GM19468 (cell line): ENCODE measurements around the gene NLGN2.
A peak's percentile ranks its signal among the peaks of the same experiment; 100 is the strongest.
"Not testable (repeated sequence)": the region's sequence is repeated elsewhere in the genome, so short reads cannot be mapped to it uniquely, and the experiment has no call there.

Source experiments
- ATAC-seq: cut with Tn5 transposase; IDR thresholded peaks from one replicate; pipeline ENCODE4 v1.9.1; 2021; ENCODE audit warnings: mild to moderate bottlenecking, moderate library complexity, moderate number of reproducible peaks; ENCODE audit not compliant: unreplicated experiment; ENCODE audit errors: extremely low read depth

Gene NLGN2

DNA sequence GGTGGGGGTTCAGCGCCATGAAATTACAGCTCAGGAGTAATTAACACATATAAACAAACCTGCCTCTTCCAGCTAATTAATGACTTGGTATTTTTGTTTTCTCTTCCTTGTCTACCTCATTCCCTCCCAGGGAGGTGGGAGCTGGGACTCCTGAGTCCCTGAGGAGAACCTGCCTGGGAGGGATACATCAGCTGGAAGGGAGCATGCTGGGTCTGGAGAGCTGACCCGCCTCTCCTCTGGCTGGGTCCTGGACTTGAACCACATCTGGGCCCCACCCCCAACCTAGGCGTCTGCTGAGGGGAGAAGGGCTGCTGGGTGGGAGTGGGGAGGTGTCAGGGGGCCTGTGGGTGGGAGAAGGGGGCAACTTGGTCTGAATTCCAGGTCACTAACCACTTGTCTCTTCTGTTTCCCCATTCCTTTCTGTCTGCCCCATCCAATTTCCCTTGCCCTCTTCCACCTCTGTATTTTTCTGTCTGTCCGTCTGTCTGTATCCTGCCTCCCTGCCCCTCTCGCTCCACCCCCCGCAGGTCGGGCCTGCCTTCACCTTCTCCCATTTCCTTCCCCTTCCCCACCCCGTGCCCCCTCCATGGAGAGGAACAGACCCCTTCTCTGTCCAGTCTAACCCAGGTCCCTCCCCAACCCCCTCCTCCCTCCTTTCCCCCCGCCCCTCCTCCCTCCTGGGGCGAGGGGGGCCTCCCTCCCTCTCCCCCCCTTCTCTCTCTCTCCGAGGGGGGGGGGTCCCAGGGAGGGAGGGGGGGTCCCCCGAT lies at the start of gene NLGN2:
Gene NLGN2 (plus strand): TSS at position 361 of the 767 bp plus-strand sequence. CDS start 411 bp downstream, outside the sequence.
- ATAC-seq: no peak

DNA sequence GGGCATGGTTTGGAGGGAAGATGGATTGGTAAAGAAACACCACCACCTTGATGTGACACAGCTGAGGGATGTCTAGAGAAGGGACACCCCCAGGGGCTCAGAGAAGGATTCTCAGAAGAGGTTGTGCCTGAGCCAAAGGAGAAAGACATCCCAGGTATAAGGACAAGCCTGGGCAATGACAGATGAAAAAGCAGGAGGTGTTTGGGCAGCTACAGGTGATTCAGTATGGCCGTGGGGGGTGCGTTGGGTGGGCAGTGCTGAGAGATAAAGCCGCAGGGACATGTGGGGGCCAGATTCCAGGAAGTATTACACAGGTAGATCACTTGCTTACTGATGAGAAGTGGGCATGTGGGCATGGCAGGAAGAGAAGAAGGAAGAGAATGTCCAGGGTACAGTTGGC lies 45.7 kb upstream of the NLGN2 start:
- no peak for ATAC-seq

DNA sequence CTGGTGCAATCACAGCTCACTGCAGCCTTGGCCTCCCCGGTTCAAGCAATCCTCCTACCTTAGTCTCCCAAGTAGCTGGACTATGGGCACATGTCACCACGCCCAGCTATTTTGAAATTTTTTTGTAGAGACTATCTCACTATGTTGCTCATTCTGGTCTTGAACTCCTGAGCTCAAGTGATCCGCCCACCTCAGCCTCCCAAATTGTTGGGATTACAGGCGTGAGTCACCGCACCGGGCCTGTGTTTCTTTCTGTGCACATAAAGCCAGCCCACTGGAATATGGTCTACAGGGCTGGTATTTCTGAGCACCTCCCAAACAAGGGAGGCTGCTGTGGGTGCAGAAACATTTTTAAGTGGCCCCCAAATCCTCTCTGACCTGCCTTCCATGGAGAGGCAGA lies 44.3 kb upstream of the NLGN2 start:
- no peak for ATAC-seq

DNA sequence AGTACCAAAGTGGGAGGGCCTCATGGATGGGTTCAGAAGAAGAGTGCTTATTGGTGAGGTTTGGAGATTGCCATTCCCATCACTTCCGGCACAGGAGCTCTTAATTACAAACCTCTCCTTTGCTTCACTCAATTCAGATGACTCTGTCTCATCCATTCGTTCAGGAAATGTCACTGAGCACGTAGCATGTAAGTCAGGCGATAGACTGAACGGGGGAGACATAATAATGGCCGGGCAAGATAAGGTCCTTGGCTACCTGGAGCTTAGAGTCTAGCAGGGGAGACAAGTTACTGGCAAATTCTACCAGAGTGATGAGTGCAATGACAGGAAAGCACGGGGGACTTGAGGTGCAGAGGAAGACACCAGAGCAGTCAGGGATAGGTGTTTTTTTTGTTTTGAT lies 41.7 kb upstream of the NLGN2 start:
- not testable (repeated sequence) for ATAC-seq

GRCh38 chr17:7367083-7367482 lies 40.6 kb upstream of the NLGN2 start:
- ATAC-seq: no peak

DNA sequence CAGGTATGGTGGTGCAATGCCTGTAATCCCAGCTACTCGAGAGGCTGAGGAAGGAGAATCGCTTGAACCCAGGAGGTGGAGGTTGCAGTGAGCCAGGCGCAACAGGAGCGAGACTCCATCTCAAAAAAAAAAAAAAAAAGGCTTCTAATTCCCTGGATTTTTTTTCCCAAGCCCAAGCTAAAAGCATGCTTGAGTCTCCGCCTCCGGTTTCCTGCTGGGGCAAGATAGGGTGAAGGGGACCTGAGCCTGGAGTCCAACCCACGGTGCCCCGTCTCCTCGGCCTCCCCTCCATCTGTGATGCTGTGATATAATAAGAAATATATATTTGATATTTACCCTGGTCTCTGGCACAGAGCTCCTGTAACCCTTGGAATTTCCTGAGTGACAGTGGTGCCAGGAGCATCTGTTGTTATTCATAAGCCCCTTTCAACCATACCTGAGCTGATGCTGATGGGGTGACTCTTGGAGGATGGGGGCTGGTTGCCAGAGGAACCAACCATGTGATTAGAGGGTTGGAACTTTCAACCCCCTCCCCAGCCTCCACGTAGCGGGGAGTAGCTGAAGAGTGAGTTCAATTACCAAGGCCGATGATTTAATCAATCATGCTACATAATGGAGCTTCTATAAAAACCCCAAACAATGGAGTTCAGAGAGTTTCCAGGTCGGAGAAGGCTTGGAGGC lies 39.6 kb upstream of the NLGN2 start:
- ATAC-seq: no peak

DNA sequence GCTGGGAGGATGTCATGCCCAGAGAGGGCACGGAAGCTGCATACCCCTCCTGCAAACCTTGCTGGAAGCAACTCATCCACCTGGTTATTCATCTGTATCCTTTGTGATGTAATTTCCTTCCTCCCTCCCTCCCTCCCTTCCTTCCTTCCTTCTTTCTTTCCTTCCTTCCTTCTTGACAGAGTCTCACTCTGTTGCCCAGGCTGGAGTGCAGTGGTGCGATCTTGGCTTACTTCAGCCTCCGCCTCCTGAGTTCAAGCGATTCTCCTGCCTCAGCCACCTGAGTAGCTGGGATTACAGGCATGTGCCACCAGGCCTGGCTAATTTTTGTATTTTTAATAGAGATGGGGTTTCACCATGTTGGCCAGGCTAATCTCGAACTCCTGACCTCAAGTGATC lies 39.0 kb upstream of the NLGN2 start:
- ATAC-seq: not testable (repeated sequence)

DNA sequence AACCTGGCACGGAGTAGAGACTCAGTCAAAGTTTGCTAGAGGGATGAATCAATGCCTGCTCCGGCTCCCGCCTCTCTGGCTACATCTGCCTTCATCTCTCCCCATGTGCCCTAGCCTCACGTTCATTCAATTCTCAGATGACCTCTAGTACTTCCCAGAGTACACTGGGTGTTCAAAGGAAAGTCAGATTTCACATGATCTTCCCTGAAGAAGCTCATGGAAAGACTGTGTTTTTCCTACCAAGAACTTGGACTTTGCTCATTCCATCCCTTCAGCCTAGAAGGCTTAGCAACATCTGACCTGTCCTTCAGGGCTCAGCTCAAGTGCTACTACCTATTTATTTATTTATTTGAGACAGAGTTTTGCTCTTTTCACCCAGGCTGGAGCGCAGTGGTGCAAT lies 37.8 kb upstream of the NLGN2 start:
- no peak for ATAC-seq

- no peak for ATAC-seq
These were observed 36.8 kb upstream of the NLGN2 start for GRCh38 chr17:7370853-7371252.

- ATAC-seq: no peak
These were observed 33.3 kb upstream of the NLGN2 start for GRCh38 chr17:7374353-7374752.

DNA sequence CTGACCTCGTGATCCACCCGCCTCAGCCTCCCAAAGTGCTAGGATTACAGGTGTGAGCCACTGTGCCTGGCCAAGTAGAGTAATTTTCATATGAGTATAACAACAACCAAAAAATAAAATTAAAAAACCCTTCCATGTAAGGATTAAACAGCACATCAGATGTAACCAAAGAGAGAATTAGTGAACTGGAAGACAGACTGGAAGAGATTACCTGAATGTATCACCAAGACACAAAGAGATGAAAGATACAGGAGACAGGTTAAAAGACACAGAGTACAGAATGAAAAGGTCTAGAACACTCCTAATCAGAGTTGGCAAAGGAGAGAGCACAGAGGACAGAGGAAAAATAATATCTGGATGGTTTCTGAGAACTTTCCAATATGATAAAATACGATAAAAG lies 28.5 kb upstream of the NLGN2 start:
- no peak for ATAC-seq

GRCh38 chr17:7380321-7380720 lies 27.3 kb upstream of the NLGN2 start:
- ATAC-seq: no peak

DNA sequence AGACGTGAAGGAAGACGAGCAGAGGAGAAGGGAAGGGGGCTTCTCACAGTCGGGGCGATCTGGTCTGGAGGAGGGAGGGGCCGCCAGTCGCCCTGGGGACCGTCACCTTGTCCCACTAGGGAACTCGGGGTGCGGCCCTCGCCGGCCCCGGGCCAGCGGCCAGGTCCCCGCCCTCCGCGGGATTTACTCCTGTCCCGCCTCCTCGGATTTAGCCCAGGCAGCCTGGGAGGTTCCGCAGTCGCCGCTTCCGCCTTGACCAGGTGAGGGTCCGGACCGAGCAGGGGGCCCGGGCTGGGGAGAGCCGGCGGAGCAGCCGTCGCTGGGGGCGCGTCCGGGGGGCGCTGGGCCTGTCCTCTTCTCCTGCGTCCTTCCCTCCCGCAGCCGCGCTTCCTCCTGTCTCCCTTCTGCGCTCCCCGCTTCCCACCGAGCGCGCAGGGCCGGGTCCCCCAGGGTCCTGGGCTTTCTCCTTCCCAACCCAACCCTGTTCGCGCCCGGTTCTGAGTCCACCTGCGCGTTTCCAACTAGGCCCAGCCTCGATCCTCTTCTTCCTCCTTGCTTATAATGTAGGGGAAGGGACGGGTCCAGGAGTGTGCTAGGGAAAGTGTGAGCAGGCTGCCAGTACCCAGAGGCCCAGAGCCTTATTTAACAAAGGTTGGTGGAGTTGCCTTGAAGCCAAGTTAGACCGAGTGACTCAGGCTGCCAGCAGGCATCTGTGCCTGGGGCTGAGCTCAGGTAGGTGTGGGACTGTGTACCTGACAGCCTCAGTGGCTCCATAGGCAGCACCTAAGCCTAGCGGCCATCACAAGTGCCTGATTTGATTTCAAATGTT lies 26.6 kb upstream of the NLGN2 start, which contains the start of gene TNK1:
Gene TNK1 (plus strand): TSS at position 235 of the 829 bp plus-strand sequence. CDS start 1,838 bp downstream, outside the sequence.
- no peak for ATAC-seq

GRCh38 chr17:7382901-7383300 lies 24.7 kb upstream of the NLGN2 start:
- ATAC-seq: no peak

- ATAC-seq: no peak
These were observed 24.3 kb upstream of the NLGN2 start for GRCh38 chr17:7383371-7383741.

DNA sequence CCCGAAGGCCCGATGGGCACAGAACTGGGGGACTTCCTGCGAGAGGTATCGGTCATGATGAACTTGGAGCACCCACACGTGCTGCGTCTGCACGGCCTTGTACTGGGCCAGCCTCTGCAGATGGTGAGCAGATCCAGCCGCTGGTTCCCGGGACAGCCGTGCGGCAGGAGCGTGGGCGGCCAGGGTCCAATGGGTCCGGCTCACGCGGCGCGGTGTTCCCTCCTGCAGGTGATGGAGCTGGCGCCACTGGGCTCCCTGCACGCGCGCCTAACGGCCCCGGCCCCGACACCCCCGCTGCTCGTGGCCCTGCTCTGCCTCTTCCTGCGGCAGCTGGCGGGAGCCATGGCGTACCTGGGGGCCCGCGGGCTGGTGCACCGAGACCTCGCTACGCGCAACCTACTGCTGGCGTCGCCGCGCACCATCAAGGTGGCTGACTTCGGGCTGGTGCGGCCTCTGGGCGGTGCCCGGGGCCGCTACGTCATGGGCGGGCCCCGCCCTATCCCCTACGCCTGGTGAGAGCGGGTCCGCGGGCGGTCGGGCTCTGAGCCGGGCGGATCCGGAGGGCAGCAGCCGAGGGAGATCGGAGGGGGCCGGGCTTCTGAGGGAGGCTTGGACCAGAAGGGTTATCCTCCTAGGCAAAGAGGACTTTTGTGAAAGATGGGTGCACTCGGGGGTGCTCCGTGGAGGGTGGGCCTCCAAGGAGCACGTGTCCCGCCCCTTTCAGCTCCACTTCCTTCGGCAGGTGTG lies 23.7 kb upstream of the NLGN2 start:
- ATAC-seq: peak; percentile 44

DNA sequence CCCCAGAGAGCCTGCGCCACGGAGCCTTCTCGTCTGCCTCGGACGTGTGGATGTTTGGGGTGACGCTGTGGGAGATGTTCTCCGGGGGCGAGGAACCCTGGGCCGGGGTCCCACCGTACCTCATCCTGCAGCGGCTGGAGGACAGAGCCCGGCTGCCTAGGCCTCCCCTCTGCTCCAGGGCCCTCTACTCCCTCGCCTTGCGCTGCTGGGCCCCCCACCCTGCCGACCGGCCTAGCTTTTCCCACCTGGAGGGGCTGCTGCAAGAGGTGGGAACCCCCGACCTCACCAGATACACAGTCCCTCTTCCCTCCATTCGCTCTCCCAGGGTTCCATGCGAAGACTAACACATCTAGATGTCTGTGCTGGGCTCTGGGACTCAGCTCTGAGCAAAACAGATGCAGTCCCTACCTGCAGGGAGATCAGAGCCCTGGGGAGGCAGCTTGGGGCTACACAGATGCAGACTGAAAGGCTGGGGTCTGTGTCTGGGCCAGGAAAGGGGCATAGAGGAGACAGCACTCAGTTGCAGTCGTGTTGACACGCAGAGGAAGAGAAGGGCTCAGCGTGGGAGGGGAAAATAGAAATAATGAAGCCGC lies 23.1 kb upstream of the NLGN2 start:
- no peak for ATAC-seq

- no peak for ATAC-seq
These were observed 18.8 kb upstream of the NLGN2 start for GRCh38 chr17:7388856-7389255.

- no peak for ATAC-seq
These were observed 17.4 kb upstream of the NLGN2 start for GRCh38 chr17:7389924-7390910.
